K562 (cell line): ENCODE results near the gene CHCHD10. TPM values are rescaled to one million over a fixed set of nuclear protein-coding genes. Genes with fewer than 3 reads are reported as not detected.

Experiments used
- AFF1 ChIP-seq, 2 experiments: fragments of 450-650 bp; IDR thresholded peaks; 2 replicates each; pipeline ENCODE4 v1.6.1; 2018; ENCODE audit warnings: mild to moderate bottlenecking in 2 of 2, low read depth in 1 of 2; ENCODE audit not compliant: partially characterized antibody in 2 of 2
- CXXC5 ChIP-seq: fragments of 250-450 bp; sonication (Bioruptor Pico); IDR thresholded peaks from 2 replicates; pipeline ENCODE4 v1.8.0; 2022; ENCODE audit warnings: inconsistent platforms, mild to moderate bottlenecking, moderate library complexity
- DNMT1 ChIP-seq: fragments of 450-650 bp; IDR thresholded peaks from 2 replicates; pipeline ENCODE4 v1.6.1; 2016; ENCODE audit warnings: antibody characterized with exemption, mild to moderate bottlenecking
- HEY1 ChIP-seq: fragments of 250-450 bp; sonication (Bioruptor Pico); IDR thresholded peaks from 2 replicates; pipeline ENCODE4 v1.5.0; 2020; ENCODE audit warnings: mild to moderate bottlenecking, moderate library complexity, borderline replicate concordance
- IRF9 ChIP-seq: fragments of 450-650 bp; IDR thresholded peaks from 2 replicates; pipeline ENCODE4 v1.6.1; 2016; ENCODE audit warnings: missing biosample characterization, missing genetic modification characterization
- SPI1 ChIP-seq: IDR thresholded peaks from 2 replicates; pipeline ENCODE4 v1.6.1; 2011; ENCODE audit warnings: low read depth, low read length, control low read depth, borderline replicate concordance
- SRF ChIP-seq, 2 experiments: fragments of 250-450, 450-650 bp in 1 of 2; sonication (Bioruptor Pico) in 1 of 2; sonication (generic) in 1 of 2; formaldehyde crosslinking; IDR thresholded peaks; 2 replicates each; pipeline versions ENCODE4 v1.5.0 to v1.5.1; 2020 to 2022; ENCODE audit warnings: mild to moderate bottlenecking in 1 of 2, missing genetic modification reagents in 1 of 2
- THRAP3 ChIP-seq: fragments of 450-650 bp; IDR thresholded peaks from 2 replicates; pipeline ENCODE4 v1.6.1; 2016; ENCODE audit warnings: mild to moderate bottlenecking, inconsistent platforms, borderline replicate concordance
- ZNF75A ChIP-seq: fragments of 450-650 bp; formaldehyde crosslinking; IDR thresholded peaks from 2 replicates; pipeline ENCODE4 v1.4.0; 2020; ENCODE audit warnings: mild to moderate bottlenecking
- polyA plus RNA-seq, 8 experiments: library from polyadenylated mRNA; depleted of rRNA in 4 of 8; stranded (reverse) in 5 of 8; unstranded in 3 of 8; fragments of >200 nt; fragmentation: Nextera tagmentation in 2 of 8; fragmentation: Illumina TruSeq in 1 of 8; extraction: Ambion mirVana in 2 of 8; extraction: Trizol in 1 of 8; gene quantifications; 2 replicates each; pipeline versions ENCODE4 v1.2.1 to v1.2.3, GENCODE V29; 2011 to 2014; ENCODE audit warnings: inconsistent platforms in 1 of 8, missing spikeins in 1 of 8
- total RNA-seq, 7 experiments: library from RNA; depleted of rRNA in 6 of 7; stranded (reverse); fragments of >200 nt in 6 of 7; fragmentation: Illumina TruSeq in 2 of 7; extraction: Trizol in 2 of 7; gene quantifications; 2 replicates each; pipeline versions ENCODE4 v1.2.1 to v1.2.3, GENCODE V29; 2011 to 2021; ENCODE audit warnings: low replicate concordance in 1 of 7

CHCHD10 gene
- total and polyA plus RNA-seq, 9 of the 15 experiments (the other 6 are each of a cell fraction or from before 2014, with no cell fraction given): 15.2 to 292 (median 102) TPM

DNA sequence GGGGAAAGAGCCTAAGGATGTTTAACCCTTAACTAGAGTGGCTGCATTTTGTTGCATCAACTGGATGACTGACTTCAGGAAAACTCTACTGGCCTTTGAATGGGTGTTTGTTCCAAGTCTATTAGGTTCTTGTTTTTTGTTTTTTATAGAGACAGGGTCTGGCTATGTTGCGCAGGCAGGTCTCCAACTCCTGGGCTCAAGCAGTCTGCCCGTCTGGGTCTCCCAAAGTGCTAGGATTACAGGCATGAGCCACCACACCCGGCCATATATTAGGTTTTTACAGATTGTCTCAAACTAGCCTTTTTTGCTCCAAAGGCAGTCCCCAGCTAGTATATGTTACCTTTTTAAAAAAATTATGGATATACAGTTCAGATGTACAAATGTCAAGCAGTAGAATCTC is 20.1 kb upstream of the CHCHD10 start (continued):
- TF ChIP-seq IRF9 (no peak), ZNF75A (CRISPR knock-in tag) (no peak), SPI1 (no peak), HEY1 (CRISPR knock-in tag) (no peak), THRAP3 (no peak), CXXC5 (no peak), SRF (CRISPR knock-in tag; IDR thresholded peaks at IDR 0.05) (no peak), DNMT1 (no peak), AFF1 (IDR thresholded peaks at IDR 0.05; ENCODE audit: low read depth in 1 of 2, partially characterized antibody in 2 of 2) (no peak)
